ENCODE measurements around the gene MMS22L. TPM values are rescaled to one million over a fixed set of nuclear protein-coding genes. Genes with fewer than 3 reads are reported as not detected.

Gene MMS22L
- total and polyA plus RNA-seq, 3 donors from 2014 or later, result 17.1 to 23.7 (median 21.6) TPM

DNA sequence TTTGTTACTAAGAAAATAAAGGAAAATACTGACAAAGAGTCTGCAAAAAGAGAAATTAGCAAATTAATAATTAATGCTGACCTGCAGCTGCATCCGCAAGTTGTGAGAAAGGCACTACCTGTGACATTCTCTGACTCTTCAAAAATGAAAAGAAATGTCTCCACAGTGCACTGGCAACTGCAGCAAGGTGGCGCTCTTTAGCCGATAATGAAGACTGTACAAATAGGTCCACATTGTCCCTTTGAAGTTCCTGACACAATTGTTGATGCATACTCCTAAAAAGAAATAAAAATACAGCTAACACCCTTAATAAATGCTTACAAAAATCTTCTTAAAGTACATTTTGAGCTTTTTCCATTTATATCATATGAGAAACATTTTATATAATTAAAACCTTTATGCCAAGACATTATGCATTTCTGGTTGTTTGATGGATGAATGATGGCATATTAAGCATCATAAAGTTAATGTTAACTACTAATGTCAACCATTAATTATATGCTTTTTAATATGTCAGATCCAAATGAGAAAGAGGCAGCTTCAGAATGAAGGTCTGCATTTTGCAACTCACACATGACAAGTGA is 96.5 kb downstream of the MMS22L start:
- peak; percentile 84 for DNase-seq
- H3K9me3 ChIP-seq, result no peaks in the 10 kb centered on the region
- no peak overlapping the region for H3K27ac ChIP-seq
- H3K27me3 ChIP-seq, result no peaks in the 10 kb centered on the region
- intact Hi-C loops (cut with DNase I; ENCODE audit: low total_unique reads), result loop anchor here (10.0 kb wide), 1 partner anchor 208 kb away; no protein-coding TSS in a partner anchor
- WGBS, 2 donors, result 37 to 38% methylated on average over 3 of the region's 3 CpGs
- H3K4me1 ChIP-seq, result no peaks in the 10 kb centered on the region
- H3K4me3 ChIP-seq, result no peak overlapping the region
- TF ChIP-seq, protein P1, sequence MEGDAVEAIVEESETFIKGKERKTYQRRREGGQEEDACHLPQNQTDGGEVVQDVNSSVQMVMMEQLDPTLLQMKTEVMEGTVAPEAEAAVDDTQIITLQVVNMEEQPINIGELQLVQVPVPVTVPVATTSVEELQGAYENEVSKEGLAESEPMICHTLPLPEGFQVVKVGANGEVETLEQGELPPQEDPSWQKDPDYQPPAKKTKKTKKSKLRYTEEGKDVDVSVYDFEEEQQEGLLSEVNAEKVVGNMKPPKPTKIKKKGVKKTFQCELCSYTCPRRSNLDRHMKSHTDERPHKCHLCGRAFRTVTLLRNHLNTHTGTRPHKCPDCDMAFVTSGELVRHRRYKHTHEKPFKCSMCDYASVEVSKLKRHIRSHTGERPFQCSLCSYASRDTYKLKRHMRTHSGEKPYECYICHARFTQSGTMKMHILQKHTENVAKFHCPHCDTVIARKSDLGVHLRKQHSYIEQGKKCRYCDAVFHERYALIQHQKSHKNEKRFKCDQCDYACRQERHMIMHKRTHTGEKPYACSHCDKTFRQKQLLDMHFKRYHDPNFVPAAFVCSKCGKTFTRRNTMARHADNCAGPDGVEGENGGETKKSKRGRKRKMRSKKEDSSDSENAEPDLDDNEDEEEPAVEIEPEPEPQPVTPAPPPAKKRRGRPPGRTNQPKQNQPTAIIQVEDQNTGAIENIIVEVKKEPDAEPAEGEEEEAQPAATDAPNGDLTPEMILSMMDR (IDR thresholded peaks at IDR 0.05), result peak; percentile 63 to 80 (median 66)
- TF ChIP-seq POLR2A (IDR thresholded peaks at IDR 0.05), result no peak
- no peaks in the 10 kb centered on the region for H3K36me3 ChIP-seq (ENCODE audit: low read depth, missing control alignments)

DNA sequence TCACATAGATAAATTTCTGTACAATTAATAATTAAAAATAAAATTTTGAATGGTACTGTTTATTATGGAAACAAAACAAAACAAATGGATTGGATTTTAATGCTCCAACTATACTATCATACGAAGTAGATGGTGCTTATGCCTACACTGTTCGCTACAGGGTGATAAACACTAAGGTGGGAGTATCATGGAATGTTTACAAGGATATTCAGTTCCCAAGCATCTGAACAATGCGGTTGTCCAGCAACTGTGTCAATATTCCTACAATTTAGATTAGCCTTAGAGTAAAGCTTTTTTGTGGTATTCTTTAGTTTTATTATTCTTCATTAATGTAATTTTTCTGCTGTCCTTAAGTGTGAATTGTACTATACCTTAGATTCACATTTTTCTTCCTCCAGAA is 105.1 kb downstream of the MMS22L start:
- DNase-seq, result no peak
- Histone ChIP-seq H3K9me3 (no peaks in the 10 kb centered on the region), H3K4me3 (no peak overlapping the region), H3K36me3 (ENCODE audit: low read depth, missing control alignments) (no peaks in the 10 kb centered on the region), H3K27ac (no peak overlapping the region), H3K4me1 (no peaks in the 10 kb centered on the region), H3K27me3 (no peaks in the 10 kb centered on the region)
- 57 to 67% methylated on average over 3 of the region's 3 CpGs for WGBS, 2 donors
- intact Hi-C loops (cut with DNase I; ENCODE audit: low total_unique reads), result no loop called here
- no peak for TF ChIP-seq POLR2A (IDR thresholded peaks at IDR 0.05)
- TF ChIP-seq, protein P1 (IDR thresholded peaks at IDR 0.05), result no peak

DNA sequence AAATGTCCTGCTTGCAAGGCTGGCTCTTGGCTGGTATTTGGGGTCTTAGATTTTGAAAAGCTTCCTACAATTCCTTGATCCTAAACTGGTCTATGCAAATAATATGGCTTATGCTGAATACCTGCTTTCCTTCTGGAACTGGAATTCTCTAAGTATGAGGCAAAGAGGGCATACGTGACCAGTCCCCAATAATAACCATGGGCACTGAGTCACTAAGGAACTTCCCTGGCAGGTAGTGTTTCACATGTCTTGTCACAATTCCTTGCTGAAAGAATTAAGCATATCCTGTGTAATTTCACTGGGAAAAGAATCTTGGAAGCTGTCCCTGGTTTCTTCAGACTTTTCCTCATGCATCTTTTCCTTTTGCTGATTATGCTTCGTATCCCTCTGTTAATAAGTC is 106.5 kb downstream of the MMS22L start:
- H3K4me3 ChIP-seq, result no peak overlapping the region
- no peaks in the 10 kb centered on the region for H3K4me1 ChIP-seq
- DNase-seq, result no peak
- TF ChIP-seq, protein P1 (IDR thresholded peaks at IDR 0.05), result no peak
- no peak for TF ChIP-seq POLR2A (IDR thresholded peaks at IDR 0.05)
- WGBS, 2 donors, result 91 to 95% methylated on average over 2 of the region's 2 CpGs
- H3K9me3 ChIP-seq, result no peaks in the 10 kb centered on the region
- no peak overlapping the region for H3K27ac ChIP-seq
- no peaks in the 10 kb centered on the region for H3K36me3 ChIP-seq (ENCODE audit: low read depth, missing control alignments)
- intact Hi-C loops (cut with DNase I; ENCODE audit: low total_unique reads), result no loop called here
- H3K27me3 ChIP-seq, result no peaks in the 10 kb centered on the region

DNA sequence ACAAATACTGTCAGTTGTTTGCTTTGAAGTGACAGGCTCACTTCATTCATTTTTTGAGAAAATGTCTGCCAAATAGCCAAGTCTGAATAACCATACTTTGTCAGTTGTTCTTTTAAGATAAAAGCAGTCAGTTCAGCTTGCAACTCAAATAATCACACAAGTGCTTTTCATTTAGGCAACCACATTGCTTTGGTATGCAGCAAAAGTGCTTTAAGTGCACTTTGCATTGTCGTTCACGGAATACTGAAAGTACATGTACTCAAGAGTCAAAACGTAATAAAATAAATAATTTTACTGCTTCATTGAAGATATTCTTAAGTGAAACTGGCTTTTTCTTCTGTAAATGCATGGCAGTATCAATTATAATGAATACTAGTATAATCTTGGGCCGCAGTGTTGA is 107.2 kb downstream of the MMS22L start:
- H3K4me1 ChIP-seq, result no peaks in the 10 kb centered on the region
- no peaks in the 10 kb centered on the region for H3K36me3 ChIP-seq (ENCODE audit: low read depth, missing control alignments)
- 92 to 94% methylated on average over 4 of the region's 4 CpGs for WGBS, 2 donors
- no peaks in the 10 kb centered on the region for H3K27me3 ChIP-seq
- no peak for DNase-seq
- intact Hi-C loops (cut with DNase I; ENCODE audit: low total_unique reads), result no loop called here
- H3K27ac ChIP-seq, result no peak overlapping the region
- no peak overlapping the region for H3K4me3 ChIP-seq
- TF ChIP-seq, protein P1 (IDR thresholded peaks at IDR 0.05), result no peak
- TF ChIP-seq POLR2A (IDR thresholded peaks at IDR 0.05), result no peak
- H3K9me3 ChIP-seq, result no peaks in the 10 kb centered on the region

DNA sequence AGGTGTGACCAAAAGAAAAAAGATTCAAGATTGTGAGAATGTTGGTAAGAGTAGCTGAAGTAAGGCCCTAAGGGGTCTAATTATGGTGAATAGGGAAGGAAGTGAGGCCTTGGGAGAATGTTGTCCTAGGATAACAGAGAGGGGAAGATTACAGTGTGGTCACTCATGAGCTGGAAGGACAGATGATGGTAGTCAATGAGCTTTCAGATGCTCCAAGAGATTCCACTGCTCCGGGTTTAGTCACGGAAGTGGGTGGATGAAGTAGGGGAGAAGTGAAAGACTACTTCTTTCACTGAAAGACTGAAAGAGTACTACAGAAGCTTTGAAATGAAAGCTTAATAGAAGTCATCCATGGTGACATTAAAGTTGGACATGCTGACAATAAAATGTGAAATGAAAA is 108.5 kb downstream of the MMS22L start:
- Histone ChIP-seq H3K9me3 (no peaks in the 10 kb centered on the region), H3K4me3 (no peak overlapping the region), H3K27ac (no peak overlapping the region), H3K27me3 (no peaks in the 10 kb centered on the region), H3K4me1 (no peaks in the 10 kb centered on the region), H3K36me3 (ENCODE audit: low read depth, missing control alignments) (no peaks in the 10 kb centered on the region)
- DNase-seq, result no peak
- WGBS, 2 donors, result 94% methylated on average over 2 of the region's 2 CpGs
- intact Hi-C loops (cut with DNase I; ENCODE audit: low total_unique reads), result no loop called here
- TF ChIP-seq, protein P1 (IDR thresholded peaks at IDR 0.05), result no peak
- TF ChIP-seq POLR2A (IDR thresholded peaks at IDR 0.05), result no peak
